Right ventricle myocardium superior (tissue), 1 donor: ENCODE results near the gene TJP1. TPM values are rescaled to one million over a fixed set of nuclear protein-coding genes. Genes with fewer than 3 reads are reported as not detected.
"Not testable (repeated sequence)": the region's sequence is repeated elsewhere in the genome, so short reads cannot be mapped to it uniquely, and the experiment has no call there.

ENCODE experiments used
- ATAC-seq: fragments of 200-7000 bp; cut with Tn5 transposase; one replicate; pipeline ENCODE4 v1.9.1; 2020; ENCODE audit warnings: mild to moderate bottlenecking; ENCODE audit not compliant: poor library complexity
- DNase-seq: peaks from one replicate; pipeline ENCODE4 v3.0.0-alpha.2; 2020
- intact Hi-C: fragments of 100-400 bp; cut with DNase I; formaldehyde crosslinking; loops from one replicate; pipeline ENCODE4 v1.11.2; 2022
- total RNA-seq: library from RNA; stranded (reverse); fragmentation: NEBNext Ultra II Directional; extraction: Animal tissue kit (Norgen Biotek cat#: 25700); gene quantifications from one replicate; pipeline ENCODE4 v1.2.1, GENCODE V29; 2021
- donor health status: DM: no; HTN: yes; CAD: no; lungs with severe emphysema.

TJP1 gene
- total RNA-seq, 1 donor from 2014 or later = 104 TPM

DNA sequence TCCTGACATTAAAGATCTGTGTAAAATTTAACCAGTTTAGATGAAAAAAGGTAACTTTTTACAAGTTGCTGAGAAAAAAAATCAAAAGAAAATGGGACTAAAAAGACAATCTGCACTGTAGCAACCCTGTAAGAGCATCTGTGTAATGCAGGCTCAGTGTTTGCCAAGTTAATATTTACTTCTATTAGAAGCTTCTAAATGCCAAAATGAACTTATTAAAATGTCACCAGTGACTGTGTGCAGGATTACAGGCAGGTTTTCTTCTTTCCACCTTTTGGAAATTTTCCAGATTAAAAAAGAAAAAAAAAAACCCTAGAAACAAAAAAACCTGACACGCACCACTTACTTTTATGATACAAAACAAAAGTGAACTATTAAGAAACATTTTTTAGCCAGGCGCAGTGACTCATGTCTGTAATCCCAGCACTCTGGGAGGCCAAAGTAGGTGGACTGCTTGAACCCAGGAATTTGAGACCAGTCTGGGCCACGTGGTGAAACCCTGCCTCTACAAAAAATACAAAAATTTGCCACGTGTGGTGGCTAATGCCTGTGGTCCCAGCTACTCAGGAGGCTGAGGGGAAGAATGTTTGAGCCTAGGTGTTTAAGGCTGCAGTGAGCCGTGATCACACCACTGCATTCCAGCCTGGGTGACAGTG is 87.2 kb downstream of the TJP1 start:
- ATAC-seq = no peak
- intact Hi-C loops = no loop called here
- no peak for DNase-seq

DNA sequence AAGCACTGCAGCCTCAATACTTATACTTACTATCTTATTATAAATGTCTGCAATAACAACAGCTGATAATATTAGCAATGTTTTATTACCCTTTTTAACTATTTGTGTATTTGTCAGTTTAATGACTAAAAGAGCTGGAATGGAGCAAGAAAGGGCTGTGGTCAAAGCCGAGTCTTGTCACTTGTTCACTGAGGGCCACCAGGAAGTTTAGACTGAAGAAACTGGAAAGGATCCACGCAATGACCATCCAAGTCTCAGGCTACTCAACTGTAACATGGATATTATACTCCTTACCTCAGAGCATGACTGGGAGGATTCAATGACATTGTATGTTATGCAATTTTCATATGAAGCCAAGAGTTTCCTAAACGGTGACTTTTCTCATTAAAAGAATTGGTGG is 90.4 kb downstream of the TJP1 start:
- no peak for DNase-seq
- intact Hi-C loops = no loop called here
- no peak for ATAC-seq

DNA sequence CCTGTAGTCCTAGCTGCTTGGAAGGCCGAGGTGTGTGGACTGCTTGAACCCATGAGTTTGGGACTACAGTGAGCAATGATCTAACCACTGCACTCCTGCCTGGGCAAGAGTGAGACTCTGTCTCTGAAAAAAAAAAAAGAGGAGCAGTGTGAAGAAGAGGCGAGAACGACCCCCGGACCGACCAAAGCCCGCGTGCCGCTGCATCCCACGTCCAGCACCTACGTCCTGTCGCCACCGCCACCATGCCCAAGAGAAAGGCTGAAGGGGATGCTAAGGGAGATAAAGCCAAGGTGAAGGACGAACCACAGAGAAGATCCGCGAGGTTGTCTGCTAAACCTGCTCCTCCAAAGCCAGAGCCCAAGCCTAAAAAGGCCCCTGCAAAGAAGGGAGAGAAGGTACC is 91.8 kb downstream of the TJP1 start:
- intact Hi-C loops, ATAC-seq, DNase-seq: not testable (repeated sequence)

DNA sequence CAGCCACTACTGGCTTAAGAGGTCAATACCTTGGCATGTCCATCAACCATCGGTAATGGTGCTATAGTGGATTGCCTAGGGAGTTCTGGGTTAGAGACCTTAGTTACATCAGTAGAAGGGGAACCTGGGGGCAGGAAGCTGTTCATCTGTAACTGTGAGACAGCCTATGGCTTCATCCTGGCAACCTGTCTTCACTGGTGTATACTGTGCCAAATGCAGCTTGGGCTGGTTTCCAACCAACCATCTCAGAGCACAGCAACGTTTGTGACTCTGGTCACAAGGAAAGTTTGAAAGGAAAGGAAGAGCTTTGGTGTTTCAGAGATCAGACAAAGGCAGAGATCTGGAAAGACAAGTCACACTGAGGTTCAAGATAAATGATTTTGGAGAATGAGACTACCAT is 93.8 kb downstream of the TJP1 start:
- ATAC-seq = peak; percentile 52
- DNase-seq = no peak
- intact Hi-C loops = no loop called here

DNA sequence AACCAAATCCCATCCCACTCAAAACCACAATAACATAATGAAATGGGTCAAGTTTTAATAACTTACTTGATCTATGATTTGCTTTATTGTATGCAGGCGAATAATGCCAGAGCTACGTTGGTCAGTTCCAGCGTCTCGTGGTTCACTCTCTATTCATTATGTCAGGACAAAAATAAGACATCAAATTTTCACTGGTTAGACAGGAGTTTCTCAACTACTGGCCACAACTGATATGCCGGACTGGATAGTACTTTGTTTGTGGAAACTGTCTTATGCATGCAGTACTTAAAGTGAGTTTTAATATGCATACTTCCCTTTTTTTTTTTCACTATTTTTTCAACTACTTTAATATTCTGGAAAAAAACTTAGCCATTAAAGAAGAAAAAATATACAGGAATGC is 94.4 kb downstream of the TJP1 start:
- ATAC-seq = no peak
- no peak for DNase-seq
- intact Hi-C loops = no loop called here

DNA sequence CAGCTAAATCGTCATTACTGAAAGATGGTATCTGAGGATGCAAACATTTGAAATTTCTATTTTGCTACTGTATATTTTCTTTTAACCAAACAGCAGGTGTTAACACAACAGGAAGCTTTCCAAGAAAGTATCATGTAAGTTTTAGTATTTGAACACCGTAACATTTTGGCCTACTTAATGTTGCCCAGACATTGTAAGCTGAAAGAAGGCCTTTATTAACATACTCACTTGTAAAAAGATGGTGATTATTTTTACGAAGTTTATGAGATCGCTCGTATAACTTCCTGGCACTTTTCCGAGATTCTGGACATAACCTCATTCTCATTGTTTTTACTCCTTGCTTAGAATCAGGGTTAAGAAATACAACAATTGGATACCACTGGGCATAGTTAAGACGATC is 95.7 kb downstream of the TJP1 start:
- no peak for DNase-seq
- no peak for ATAC-seq
- intact Hi-C loops = no loop called here

DNA sequence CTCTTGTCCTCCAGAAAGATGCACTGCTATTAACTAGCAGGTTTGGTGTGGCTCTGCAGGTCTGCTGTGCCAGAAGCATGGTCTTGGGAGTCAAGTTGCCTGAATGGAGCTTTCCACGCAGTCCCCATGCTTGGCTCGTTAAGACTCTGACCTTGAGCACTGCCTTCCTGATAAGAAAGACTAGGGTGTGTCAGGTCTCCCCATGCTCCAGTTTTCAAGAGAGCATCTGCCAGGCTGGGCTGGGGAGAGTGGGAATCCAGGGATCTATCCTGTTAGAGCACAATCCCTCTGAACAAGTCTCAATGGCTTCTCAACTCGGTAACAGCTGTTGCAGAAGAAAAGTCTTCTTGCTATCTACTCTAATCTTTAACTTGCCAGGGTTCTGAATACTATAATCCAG is 98.2 kb downstream of the TJP1 start:
- intact Hi-C loops = no loop called here
- DNase-seq (no peak), ATAC-seq (no peak)

DNA sequence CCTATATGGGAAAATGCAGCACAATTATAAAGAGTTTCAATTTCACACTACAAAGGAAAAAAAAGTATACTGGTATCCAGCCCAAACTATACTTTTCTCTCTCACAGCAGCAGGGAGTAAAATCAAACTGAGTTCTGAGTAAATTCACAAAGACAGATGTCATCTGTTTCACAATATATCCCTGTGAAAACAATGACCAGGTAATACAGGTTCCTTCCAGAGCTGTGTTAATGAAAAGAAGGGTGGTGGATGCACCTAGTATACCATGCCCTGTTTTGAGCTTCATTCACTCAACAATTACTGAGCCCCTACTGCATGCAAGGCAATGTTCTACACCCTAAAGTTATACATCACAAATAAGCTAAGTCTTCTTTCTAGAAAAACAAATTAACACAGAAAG is 108.5 kb downstream of the TJP1 start:
- ATAC-seq = no peak
- DNase-seq = no peak
- intact Hi-C loops = loop anchor here (10.0 kb wide), 1 partner anchor 61 kb away; no protein-coding TSS in a partner anchor

DNA sequence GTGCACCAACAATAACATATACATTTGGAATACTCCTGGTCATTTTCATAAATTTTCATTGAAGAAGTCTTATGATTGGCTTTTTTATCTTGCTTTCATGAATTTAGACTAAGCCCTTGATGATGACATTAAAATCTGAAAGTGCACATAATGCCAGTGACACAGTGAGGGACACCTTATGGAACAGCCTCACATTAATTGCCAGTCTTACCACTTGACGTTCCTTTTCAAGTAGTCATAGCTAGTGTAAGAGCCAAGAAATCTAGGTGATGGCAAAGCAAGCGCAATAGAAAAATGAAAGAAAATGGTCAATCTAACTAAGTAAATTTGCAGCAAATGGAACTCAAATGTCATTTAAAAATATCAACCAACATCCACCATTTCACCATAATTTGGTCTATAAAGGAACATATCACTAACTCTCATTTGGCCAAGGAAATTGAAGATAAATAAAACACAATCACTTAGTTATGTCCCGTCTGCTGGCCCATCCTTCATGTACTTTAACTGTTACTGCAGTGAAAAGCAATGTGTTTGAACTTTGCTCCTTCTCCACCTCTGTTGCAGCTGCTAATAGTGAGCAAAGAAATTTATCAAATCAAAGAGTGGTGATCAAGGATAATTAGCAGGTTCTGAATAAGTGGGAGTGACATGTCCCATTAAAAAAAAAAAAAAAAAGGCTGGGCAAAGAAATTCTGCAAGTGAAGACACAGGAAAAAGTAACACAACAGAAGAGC is 110.0 kb downstream of the TJP1 start:
- ATAC-seq = peak; percentile 73

DNA sequence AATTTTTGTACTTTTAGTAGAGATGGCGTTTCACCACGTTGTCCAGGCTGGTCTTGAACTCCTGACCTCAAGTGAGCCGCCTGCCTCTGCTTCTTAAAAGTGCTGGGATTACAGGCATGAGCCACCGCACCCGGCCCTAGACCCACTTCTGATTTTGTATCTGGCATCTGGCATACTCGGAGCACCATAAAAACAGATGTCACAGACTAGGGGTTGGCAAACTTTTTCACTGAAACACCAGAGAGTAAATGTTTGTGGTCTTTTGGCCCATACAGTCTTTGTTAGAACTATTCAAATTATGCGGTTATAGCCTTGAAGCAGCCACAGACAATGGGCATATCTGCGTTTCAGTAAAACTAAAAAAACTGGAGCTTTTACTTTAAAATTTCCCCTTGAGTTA is 110.7 kb downstream of the TJP1 start:
- DNase-seq = no peak
- intact Hi-C loops = loop anchor here (10.0 kb wide), 1 partner anchor 63 kb away; no protein-coding TSS in a partner anchor
- ATAC-seq = no peak

More for the DNA sequence above, 110.0 kb downstream of the TJP1 start:
- no peak for DNase-seq
- intact Hi-C loops = loop anchor here (10.0 kb wide), 1 partner anchor 62 kb away; no protein-coding TSS in a partner anchor

DNA sequence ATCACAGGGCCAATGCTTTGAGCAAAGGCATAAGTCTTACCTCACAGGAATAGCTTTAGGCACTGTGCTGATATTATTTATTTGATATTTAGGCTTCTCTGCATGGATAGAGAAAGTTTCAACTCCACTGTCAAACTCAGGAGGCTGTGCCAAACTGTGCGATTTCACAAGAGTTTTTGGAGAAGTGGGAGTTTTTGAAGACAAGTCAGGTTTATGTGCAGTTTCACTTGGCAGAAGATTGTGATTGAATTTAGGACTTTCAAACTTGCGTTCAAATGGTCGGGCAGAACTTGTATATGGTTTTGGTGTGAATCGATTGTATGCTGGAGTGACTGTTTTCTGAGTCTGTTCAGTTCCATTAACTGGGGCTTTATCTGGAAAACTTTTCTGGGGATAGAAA is 113.7 kb downstream of the TJP1 start:
- intact Hi-C loops = no loop called here
- ATAC-seq (no peak), DNase-seq (no peak)

DNA sequence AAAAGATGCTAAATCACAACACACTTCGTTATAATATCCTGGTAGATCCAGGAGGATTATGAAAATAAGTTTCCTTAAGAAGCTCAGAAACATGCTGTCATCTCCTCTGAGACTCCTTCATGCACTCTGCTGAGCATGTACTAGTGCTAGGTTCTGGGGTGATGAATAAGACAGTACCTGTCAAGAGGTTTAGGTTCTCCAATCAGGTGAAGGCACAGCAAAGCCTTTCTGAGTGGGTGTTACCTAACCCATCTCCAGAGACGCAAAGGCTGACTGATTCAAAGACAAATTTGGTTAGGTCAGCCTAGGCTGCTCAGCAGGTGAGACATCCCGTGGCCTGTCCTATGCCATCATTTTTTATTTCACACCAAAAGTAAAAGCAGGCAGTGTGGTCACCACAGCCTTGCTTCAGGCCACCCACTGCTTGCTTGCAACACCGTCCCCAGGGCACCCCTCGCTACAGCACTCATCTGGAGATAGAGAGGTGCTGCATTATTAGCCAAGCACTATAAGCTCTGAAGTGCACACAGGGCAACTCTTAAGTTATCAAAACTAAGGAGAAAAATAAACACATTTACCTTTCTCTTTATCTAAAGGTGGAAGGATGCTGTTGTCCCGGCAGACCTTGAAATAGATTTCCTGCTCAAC is 117.2 kb downstream of the TJP1 start:
- ATAC-seq (no peak), DNase-seq (no peak)
- intact Hi-C loops = no loop called here

DNA sequence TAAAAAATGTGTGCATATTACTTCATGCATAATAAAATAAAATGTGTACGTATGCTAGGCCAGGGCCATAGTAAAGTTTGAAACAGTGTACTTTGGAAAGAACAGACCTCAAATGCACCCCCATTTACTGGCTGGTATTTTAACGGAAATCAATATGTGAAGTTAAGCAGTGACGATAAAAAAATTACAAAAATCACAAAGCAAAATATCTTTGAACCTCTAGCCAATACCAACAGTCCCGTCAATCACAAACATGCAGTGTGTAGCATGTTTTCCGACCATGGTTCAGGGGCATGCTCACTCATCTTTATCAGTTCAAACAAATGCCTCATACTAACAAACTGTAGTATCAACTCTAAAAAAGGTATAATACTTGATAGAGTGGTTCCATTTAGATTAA is 121.1 kb downstream of the TJP1 start:
- DNase-seq (no peak), ATAC-seq (no peak)
- intact Hi-C loops = no loop called here

DNA sequence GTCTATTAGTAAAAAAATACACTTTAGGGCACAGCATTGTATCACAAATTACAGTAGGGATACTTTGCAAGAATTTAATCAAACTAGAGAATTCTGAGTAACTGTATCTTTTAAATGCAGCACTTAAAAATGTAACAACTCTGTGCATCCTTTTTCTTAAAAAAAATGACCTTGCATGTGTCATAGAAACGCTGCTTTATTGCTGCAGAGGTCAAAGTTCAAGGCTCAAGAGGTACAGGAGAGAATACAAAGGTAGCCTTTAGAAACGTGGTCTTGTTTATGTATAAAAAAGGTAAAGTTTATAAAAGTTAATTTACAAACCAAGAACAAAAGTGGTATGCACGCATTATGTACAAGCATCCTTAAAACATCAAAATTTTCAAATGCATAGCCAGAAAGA is 122.0 kb downstream of the TJP1 start:
- intact Hi-C loops = no loop called here
- ATAC-seq = no peak
- no peak for DNase-seq

DNA sequence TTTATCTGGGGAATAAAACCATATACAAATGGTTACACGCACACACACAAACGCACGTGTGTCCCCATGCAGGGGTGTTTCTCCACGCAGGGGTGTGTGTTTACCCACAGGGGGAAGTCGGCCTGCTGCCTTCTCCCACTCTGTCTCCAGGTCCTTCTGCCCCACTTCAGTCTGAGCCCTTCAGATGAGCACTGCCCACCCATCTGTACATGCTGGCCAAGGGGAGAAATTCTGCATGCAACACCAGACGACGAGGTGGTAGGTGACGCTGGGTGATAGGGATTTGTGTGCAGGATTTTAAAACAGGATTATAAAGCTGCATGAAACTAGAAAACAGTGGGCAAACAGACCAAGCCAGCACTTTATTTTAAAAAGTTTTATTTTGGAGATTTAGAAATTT is 122.5 kb downstream of the TJP1 start:
- intact Hi-C loops = no loop called here
- DNase-seq = no peak
- ATAC-seq = no peak

DNA sequence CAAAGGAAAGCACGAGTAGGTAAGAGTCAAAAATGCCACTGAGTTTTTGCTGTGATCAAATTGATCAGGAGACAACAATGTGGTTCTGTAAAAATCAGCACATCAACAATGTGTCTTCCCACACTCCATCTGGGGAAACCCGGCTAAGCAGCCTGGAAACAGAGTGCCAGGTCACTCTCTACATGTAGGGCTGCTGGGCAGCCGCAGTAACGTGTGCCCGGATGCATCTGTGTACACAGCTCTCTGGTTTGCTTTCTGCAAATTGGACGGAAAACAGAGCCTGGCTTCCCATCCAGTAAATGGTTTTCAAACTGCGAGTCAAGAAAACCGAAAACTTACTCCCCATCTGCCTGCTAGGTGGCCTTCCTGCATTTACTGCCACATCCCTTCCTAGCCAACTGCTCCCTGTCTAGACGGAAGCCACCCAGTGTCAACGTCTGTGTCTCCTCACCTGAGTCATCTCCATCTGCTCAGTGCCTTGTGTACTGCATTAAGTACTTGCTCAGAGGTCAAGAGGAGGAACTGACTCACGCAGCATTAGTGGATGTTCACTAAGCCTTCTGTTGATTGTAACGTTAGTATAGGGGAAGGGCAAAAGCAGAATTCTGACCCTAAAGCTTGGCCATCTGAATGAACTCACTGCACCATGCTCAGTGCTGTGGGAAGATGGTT is 124.1 kb downstream of the TJP1 start:
- intact Hi-C loops = no loop called here
- ATAC-seq (no peak), DNase-seq (no peak)

DNA sequence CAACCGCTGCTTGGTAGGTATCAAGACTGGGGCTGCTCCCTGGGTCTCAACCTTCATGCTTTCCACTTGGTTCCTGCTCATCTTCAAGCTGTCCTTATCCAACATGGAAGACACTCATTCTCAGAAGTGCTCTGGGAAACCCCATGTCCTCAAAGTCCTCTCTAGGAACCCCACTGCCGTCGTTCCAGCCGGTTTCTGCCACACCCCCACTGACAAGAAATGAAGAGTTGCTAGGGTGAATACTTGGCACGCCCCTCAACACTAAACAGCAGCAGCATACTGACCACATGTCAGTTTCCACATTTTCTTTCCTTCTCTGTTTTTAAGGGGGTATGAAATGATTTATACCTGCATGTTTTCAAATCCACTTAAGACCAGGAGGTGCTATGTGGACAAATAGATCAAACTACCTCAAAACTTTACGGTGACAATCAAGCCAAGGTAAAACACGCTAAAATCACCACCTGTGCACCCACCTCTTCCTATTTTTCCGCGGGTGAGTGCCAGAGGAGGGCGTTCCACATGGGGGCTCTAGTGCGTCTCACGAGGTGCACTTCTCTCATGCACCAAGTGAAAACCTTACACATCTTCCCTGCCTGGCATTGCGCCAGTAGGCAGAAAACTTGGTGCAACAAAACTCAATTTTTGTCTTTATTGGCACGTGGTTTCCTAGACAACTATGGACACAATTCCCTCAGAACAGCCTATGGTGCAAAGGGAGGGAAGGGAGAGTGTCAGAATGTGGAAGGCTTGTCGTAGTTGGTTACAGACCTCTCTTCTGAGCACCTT is 125.1 kb downstream of the TJP1 start:
- intact Hi-C loops = no loop called here
- DNase-seq (no peak), ATAC-seq (no peak)

DNA sequence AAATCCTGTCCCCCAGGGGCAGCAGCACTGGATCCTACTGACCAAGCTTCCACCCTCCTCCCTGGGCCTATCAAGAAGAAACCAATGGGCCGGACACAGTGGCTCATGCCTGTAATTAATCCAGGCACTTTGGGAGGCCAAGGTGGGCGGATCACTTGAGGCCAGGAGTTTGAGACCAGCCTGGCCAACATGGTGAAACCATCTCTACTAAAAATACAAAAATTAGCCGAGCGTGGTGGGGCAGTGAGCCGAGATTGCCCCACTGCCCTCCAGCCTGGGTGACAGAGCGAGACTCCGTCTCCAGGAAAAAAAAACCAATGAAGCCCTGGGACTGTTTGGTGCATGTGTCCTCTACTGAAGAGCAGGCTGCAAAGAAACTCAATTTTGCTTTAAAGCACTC is 125.8 kb downstream of the TJP1 start:
- ATAC-seq, DNase-seq, intact Hi-C loops: not testable (repeated sequence)
